Measurements from ENCODE around the gene DIPK1B.

The DIPK1B gene

DNA sequence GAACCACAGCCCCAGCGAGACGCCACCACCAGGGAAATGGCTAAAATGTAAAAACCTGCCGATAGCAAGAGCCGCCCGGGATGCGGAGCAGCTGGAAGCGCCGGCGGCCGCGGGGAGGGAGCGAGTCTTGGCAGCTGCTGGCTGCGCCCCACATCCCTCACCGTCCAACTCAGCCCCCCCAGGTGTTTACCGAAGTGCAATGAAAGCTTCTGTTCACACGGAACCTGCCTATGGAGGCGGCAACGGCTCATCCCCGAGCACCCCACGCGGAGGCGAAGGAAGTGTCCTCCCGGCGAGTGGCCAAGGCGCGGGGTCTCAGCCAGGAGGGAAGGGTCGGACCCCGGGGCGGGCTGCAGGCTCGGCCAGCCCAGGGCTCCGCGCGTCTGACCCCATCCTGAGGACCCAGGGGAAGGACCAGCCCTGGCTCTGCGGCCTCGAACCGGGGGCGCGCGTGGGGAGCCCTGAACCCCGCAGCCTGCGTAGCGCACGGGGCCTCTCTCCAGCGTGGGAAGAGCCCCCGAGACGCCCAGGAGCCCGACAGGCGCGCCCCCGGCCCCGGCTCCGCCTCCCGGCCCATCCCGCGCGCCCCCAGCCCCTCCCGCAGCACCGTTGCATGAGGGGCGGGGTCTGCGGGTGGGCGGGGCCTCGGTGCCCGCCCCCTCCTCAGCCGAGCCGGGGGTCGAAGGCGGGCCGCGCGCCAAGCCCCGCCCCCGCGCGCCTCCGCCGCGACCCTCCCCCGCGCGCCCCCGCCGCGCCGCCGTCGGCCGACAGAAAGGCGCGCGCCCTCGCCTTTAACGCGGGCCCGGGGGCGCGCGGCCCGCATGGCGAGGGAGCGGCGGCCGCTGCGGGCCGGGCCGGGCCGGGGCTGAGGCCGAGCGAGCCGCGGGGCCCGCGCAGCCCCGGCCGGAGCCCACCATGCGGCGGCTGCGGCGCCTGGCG lies at the start of gene DIPK1B:
TSS of gene DIPK1B (plus strand) at position 822 of the 939 bp plus-strand sequence. CDS start at position 916, 94 bp downstream.
- no peak for DNase-seq

DNA sequence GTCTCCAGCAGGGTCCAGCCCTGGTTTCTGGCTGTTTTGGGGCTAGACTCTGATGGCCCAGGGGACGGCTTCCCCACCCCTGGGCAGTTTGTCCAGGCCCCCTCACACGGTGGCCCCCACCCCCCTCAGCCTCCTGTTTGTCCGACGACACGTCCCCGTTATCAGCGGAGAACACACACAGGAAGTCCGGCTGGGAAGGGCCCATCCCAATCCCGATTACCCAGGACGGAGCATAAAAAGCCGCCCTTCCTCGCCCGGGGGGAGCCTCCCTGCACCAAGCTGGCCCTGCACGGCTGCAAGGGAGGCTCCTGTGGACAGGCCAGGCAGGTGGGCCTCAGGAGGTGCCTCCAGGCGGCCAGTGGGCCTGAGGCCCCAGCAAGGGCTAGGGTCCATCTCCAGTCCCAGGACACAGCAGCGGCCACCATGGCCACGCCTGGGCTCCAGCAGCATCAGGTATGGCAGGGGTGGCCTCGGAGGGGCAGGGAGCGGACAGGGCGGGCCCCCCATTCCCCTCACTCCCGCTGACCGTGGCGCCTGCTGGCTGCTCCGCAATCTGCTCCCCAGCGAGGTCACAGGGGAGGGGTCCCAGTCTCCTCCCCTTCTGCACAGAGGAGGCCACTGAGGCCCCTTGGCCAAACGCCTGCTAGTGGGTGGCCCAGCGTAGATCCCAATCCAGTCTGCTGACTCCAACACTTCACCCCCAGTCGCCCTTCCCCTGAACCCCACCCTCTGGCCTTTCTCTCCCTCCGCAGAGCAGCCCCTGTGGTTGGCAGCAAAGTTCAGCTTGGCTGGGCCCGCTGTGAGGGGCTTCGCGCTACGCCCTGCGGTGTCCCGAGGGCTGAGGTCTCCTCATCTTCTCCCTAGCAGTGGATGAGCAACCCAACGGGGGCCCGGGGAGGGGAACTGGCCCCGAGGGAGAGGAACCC lies 49.5 kb upstream of the DIPK1B start, which contains the start of gene EGFL7:
TSS of gene EGFL7 (plus strand) at position 261 of the 926 bp plus-strand sequence. CDS start 5,367 bp downstream, outside the sequence.
- no peak for DNase-seq

GRCh38 chr9:136664000-136664915 lies 48.1 kb upstream of the DIPK1B start:
- DNase-seq = no peak

- no peak for DNase-seq
Measured at GRCh38 chr9:136665111-136665703, 47.2 kb upstream of the DIPK1B start.

GRCh38 chr9:136665704-136666371 lies 46.5 kb upstream of the DIPK1B start:
- no peak for DNase-seq

DNA sequence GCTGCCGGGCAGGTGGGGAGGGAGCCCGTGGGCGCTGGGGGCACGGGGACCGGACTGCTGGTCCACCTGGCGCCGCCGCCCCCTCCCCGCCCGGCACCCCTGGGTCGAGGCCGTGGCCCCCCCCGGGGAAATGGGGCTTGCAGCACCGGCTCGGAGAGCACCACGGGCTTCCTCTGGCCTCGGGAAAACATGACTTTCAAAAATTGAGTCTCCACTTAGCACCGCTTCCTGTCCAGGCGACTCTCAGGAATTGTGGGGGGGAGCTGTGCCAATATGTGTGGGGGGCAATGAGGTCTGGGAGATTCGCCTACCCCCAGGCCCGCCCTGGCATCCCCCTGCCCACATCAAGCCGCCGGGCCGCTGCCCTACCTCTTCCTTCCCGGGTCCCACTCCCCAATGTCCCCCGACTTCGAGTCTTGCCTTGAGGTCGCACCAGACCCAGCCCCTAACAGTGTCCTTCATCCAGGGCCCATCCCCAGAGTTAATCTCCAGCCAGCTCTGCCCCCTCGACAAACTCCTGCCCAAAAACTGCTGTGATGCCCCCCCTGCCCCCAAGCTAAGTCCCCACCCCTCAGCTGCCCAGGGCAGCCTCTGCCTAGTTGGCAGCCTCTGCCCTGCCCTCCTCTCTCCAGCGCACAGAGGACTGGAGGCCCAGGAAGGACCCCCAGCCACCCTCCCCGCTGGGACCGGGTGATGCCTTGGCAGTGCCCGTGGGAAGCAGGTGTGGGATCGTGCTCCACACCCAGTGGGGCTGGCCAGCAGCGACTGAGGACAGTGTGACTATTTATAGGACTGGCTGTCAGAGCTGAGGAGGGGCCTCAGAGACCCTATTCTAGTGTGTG lies 45.8 kb upstream of the DIPK1B start:
- no peak for DNase-seq

DNA sequence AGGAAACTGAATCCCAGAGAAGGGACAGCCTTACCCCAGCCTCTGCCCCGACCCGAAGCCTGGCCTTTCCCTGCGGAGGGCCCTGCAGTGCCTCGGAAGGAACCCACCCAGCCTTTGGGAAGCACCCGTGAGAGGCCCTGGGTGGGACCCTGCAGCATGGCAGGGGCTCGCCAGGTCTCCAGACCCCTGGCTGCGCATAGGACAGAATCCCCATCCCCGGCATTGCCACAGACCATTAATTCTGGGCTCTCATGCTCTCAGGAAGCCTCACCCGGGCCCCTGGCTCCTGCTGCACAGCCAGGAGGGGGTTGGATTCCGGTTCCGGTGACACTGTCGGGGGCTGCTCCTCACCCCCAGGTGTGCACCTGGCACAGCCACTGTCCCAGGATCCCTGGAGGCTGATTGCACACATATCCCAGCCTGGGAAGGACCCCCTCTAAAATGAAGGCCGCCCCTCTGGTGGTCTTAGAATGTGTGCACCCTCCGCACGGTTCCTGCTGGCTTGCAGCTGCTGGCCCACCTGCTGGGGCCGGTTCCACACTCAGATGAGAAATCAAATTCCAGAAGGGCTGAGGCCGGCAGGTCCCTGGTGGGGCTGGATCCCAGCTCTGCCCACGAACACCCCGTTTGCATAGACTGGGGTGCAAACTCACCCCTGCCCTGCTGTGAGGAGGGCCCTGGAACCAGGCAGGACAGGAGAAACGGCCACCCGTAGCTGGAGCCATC lies 45.0 kb upstream of the DIPK1B start:
- DNase-seq = no peak

DNA sequence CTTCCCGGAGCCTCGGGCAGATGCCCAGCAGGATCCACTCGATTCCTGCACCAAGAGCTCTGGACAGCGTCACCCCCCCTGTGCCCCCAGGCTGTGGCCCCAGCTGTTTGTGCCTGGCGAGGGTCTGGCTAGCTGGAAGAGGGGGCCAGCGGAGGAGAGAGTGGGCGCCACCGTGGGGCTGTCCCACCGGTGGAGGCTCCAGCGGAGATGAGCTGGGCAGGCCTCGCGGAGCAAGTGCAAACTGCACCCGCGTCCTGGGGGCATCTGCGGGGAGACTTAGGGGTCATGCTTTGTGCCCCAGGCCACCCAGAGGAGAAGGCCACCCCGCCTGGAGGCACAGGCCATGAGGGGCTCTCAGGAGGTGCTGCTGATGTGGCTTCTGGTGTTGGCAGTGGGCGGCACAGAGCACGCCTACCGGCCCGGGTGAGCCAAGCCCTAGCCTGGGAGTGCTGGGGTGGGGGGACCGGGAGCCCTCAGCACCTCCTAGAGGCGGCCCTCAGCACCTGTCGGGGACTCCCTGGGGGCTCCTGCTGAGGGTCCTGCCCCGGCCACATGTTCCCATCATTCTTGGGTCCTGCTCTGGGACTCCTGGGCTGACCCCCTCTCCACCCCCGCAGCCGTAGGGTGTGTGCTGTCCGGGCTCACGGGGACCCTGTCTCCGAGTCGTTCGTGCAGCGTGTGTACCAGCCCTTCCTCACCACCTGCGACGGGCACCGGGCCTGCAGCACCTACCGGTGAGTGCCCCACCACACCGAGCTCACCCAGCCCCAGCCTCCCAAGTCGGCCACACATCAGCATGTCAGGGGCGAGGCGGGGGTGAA lies 44.2 kb upstream of the DIPK1B start:
- DNase-seq = no peak

GRCh38 chr9:136668983-136669790 lies 43.2 kb upstream of the DIPK1B start:
- DNase-seq = no peak

DNA sequence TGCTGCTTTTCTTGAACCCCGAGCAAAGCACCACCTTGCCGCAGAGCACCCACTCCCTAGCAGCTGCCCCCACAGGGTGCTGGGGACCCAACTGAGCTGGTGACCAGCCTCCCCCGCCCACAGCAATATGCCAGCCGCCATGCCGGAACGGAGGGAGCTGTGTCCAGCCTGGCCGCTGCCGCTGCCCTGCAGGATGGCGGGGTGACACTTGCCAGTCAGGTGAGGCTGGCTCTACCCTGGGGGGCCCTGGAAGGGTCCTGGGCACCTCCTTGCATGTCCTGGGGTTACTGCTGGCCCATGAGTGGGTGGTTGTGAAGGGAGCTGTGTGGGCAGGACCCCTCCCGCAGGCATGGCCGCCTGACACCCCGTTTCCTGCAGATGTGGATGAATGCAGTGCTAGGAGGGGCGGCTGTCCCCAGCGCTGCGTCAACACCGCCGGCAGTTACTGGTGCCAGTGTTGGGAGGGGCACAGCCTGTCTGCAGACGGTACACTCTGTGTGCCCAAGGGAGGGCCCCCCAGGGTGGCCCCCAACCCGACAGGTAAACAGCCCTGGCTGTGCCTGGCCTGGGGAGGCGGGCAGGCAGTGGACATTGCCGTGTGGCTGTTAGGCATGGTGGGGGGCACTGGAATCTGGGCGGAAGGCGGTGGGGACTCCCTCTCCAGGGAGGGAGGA lies 42.4 kb upstream of the DIPK1B start:
- no peak for DNase-seq

DNA sequence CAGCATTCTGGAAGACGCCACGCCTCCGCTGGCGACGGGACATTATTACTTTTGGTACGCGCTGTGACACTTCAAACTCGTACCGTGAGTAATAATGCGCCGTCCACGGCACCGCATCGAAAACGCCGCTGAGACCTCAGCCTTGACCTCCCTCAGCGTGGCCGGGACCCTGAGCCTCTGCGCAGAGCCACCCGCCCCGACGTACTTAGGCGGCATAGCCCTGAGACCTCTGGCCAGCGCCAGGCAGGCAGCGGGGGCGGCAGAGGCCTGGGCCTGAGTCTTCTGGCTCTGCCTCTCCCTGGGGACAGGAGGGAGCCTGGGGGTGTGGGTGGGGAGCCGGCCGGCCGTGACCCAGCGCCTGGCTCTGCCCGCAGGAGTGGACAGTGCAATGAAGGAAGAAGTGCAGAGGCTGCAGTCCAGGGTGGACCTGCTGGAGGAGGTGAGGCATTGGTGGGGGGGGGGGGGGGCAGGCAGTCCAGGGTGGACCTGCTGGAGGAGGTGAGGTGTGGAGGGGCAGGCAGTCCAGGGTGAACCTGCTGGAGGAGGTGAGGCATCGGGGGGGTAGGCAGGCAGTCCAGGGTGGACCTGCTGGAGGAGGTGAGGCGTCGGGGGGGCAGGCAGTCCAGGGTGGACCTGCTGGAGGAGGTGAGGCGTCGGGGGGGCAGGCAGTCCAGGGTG lies 41.7 kb upstream of the DIPK1B start:
- DNase-seq = no peak

- no peak for DNase-seq
Measured at GRCh38 chr9:136671254-136671614, 41.1 kb upstream of the DIPK1B start.

GRCh38 chr9:136671646-136672430 lies 40.5 kb upstream of the DIPK1B start:
- DNase-seq = peak in 2 of 4 experiments; percentile 11 to 24

DNA sequence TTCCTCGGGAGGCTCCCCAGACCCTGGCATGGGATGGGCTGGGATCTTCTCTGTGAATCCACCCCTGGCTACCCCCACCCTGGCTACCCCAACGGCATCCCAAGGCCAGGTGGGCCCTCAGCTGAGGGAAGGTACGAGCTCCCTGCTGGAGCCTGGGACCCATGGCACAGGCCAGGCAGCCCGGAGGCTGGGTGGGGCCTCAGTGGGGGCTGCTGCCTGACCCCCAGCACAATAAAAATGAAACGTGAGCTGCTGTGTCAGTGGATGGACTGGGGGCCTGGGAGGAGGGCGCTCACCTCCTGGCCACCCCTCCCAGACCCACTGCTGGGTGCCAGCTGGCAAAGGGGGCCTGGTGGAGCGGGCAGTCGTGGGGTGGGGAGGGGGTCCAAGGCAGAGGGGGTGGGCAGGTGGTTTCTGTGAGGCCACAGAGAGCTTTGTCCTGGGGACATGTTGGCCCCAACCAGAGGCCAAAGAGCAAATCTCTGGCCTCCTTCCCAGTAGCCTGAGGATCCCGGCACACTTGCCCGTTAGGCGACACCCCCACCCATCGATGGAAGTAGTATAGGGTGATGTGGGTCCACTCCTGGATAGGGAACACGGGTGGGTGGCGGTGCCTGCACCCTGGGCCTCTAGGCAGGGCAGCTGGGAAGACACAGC lies 39.8 kb upstream of the DIPK1B start:
- no peak for DNase-seq

Data from activated CD4-positive, CD25-positive, alpha-beta regulatory T cell (primary cell).